SK-N-MC (cell line): ENCODE results near the gene IFNA6.

ENCODE experiments used
- EZH2 ChIP-seq: fragments of 200-600 bp; sonication (generic); IDR thresholded peaks from one replicate; pipeline ENCODE4 v1.6.1; 2017; ENCODE audit warnings: antibody characterized with exemption
- FOXP2 ChIP-seq: optimal IDR thresholded peaks from 2 replicates; pipeline ENCODE3; 2011; ENCODE audit warnings: mild to moderate bottlenecking, moderate library complexity; ENCODE audit not compliant: insufficient read depth; ENCODE audit errors: extremely low read length, control extremely low read depth
- POLR2AphosphoS5 ChIP-seq: IDR thresholded peaks from 2 replicates; pipeline ENCODE4 v1.6.1; 2012; ENCODE audit warnings: mild to moderate bottlenecking, low read depth, low read length, borderline replicate concordance

DNA sequence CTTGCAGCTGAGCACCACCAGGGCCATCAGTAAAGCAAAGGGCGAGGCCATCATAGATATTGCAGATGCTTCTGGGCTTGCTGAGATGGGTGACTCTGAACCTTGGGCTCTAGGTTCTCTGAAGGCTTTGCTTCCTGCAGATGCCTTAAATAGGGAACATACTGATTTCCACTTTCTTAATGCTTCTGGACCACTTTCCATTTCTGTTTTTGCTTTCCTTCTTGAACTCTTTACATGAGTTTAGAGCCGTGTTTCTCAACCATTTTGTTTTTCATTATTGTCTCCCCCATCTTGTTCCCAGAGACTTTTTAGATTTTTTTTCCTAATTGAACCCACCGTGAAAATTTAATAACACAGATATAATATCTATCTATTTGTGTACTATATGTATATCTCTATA, 17.3 kb upstream of the IFNA6 start, which contains the start of gene IFNA13:
- TF ChIP-seq FOXP2 (no peak), POLR2AphosphoS5 (no peak), EZH2 (no peak)
